Panc1 (cell line): ENCODE results near the gene PLCH2.

Experiments
- POLR2AphosphoS5 ChIP-seq: IDR thresholded peaks from 2 replicates; pipeline ENCODE4 v1.6.1; 2012; ENCODE audit warnings: mild to moderate bottlenecking, low read depth, low read length, moderate library complexity
- SIN3A ChIP-seq: IDR thresholded peaks from 2 replicates; pipeline ENCODE4 v1.6.1; 2012; ENCODE audit warnings: low read depth, mild to moderate bottlenecking, low read length, moderate library complexity, borderline replicate concordance; ENCODE audit not compliant: insufficient read depth
- TCF7L2 ChIP-seq: IDR thresholded peaks from 2 replicates; pipeline ENCODE4 v1.6.1; 2011; ENCODE audit warnings: mild to moderate bottlenecking, low read depth, low read length, inconsistent platforms
- TF ChIP-seq, protein P1 (sequence below): fragments of 450-650 bp; IDR thresholded peaks from 2 replicates; pipeline ENCODE4 v1.5.1; 2017; ENCODE audit warnings: mild to moderate bottlenecking

DNA sequence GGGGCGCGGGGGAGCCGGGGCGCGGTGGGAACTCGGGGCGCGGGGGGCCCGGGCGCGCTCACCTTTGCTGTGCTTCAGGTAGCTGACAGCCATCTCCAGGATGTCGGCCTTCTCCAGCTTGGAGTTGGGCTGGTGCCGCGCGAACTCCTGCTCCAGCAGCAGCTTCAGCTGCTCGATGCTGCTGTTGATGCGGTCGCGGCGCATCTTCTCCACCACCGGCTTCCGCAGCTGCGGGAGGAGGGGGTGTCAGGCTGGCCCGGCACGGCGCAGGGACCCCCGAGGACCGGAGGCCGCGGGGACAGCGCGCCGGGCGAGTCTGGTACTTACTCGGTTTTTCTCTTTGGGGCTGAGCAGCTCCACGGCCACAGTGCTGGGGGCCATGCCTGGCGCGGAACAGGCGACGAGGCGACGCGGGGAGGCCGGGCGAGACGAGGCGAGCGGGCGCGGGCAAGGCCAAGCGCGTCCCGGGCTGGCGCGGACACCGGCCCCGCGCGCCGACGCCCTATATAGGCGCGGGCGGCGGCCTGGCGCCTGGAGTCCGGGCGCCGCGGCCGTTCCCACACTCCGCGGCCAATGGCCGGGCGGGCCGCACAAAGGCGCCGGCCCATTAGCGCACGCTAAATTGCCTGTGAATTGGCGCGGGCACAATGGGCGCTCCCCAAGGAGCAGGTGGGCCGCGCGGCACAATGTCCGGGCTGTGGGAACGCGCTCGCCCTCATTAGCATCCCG, 53.9 kb downstream of the PLCH2 start, which contains the start of gene HES5:
- TF ChIP-seq, protein P1, sequence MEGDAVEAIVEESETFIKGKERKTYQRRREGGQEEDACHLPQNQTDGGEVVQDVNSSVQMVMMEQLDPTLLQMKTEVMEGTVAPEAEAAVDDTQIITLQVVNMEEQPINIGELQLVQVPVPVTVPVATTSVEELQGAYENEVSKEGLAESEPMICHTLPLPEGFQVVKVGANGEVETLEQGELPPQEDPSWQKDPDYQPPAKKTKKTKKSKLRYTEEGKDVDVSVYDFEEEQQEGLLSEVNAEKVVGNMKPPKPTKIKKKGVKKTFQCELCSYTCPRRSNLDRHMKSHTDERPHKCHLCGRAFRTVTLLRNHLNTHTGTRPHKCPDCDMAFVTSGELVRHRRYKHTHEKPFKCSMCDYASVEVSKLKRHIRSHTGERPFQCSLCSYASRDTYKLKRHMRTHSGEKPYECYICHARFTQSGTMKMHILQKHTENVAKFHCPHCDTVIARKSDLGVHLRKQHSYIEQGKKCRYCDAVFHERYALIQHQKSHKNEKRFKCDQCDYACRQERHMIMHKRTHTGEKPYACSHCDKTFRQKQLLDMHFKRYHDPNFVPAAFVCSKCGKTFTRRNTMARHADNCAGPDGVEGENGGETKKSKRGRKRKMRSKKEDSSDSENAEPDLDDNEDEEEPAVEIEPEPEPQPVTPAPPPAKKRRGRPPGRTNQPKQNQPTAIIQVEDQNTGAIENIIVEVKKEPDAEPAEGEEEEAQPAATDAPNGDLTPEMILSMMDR, result no peak
- no peak for TF ChIP-seq SIN3A
- TF ChIP-seq POLR2AphosphoS5, result no peak
- no peak for TF ChIP-seq TCF7L2
